ENCODE results near the gene SLC37A3. TPM values are rescaled to one million over a fixed set of nuclear protein-coding genes. Genes with fewer than 3 reads are reported as not detected.
"Not testable (repeated sequence)": the region's sequence is repeated elsewhere in the genome, so short reads cannot be mapped to it uniquely, and the experiment has no call there.

Gene SLC37A3
- total and polyA plus RNA-seq, 2 experiments from 2014 or later = 44.9 to 64.5 TPM

- Histone ChIP-seq H3K9me3 (ENCODE audit: low read depth) (no peaks in the 10 kb centered on the region), H2AFZ (no peak overlapping the region), H3K4me1 (ENCODE audit: insufficient read depth) (no peaks in the 10 kb centered on the region), H3K27ac (no peak overlapping the region), H4K20me1 (ENCODE audit: insufficient read depth, poor library complexity, severe bottlenecking) (no peaks in the 10 kb centered on the region), H3K36me3 (replicated peaks; ENCODE audit: insufficient read depth, low read depth) (no peaks in the 10 kb centered on the region), H3K4me3 (no peak overlapping the region), H3K4me2 (no peak overlapping the region), H3K9me2 (replicated peaks; ENCODE audit: insufficient read depth) (no peaks in the 10 kb centered on the region), H3K79me2 (no peaks in the 10 kb centered on the region), H3K27me3 (no peaks in the 10 kb centered on the region)
- no peak for DNase-seq (ENCODE audit: low spot score)
- 92% methylated on average over 12 of the region's 12 CpGs for WGBS (ENCODE audit: low lambda C conversion rate, missing lambda C conversion rate)
- TF ChIP-seq EZH2phosphoT487 (IDR thresholded peaks at IDR 0.05; ENCODE audit: low read depth, severe bottlenecking, unreplicated experiment) (no peak), EZH2 (IDR thresholded peaks at IDR 0.05; ENCODE audit: borderline replicate concordance) (no peak), CTCF (IDR thresholded peaks at IDR 0.05; ENCODE audit: poor library complexity) (no peak)
These were observed 27.4 kb upstream of the SLC37A3 start for GRCh38 chr7:140425718-140426117.

GRCh38 chr7:140423501-140423900, 25.2 kb upstream of the SLC37A3 start:
- Histone ChIP-seq H3K4me3 (no peak overlapping the region), H3K79me2 (no peaks in the 10 kb centered on the region), H2AFZ (no peak overlapping the region), H4K20me1 (ENCODE audit: insufficient read depth, poor library complexity, severe bottlenecking) (no peaks in the 10 kb centered on the region), H3K9me2 (replicated peaks; ENCODE audit: insufficient read depth) (no peaks in the 10 kb centered on the region), H3K27ac (no peak overlapping the region), H3K36me3 (replicated peaks; ENCODE audit: insufficient read depth, low read depth) (no peaks in the 10 kb centered on the region), H3K9me3 (ENCODE audit: low read depth) (no peaks in the 10 kb centered on the region), H3K4me2 (no peak overlapping the region), H3K27me3 (no peaks in the 10 kb centered on the region), H3K4me1 (ENCODE audit: insufficient read depth) (no peaks in the 10 kb centered on the region)
- WGBS (ENCODE audit: low lambda C conversion rate, missing lambda C conversion rate) = 96% methylated on average over 3 of the region's 3 CpGs
- TF ChIP-seq EZH2 (IDR thresholded peaks at IDR 0.05; ENCODE audit: borderline replicate concordance) (no peak), EZH2phosphoT487 (IDR thresholded peaks at IDR 0.05; ENCODE audit: low read depth, severe bottlenecking, unreplicated experiment) (no peak), CTCF (IDR thresholded peaks at IDR 0.05; ENCODE audit: poor library complexity) (no peak)
- DNase-seq (ENCODE audit: low spot score) = no peak

GRCh38 chr7:140421521-140421920, 23.2 kb upstream of the SLC37A3 start:
- Histone ChIP-seq H3K4me3 (no peak overlapping the region), H3K9me2 (replicated peaks; ENCODE audit: insufficient read depth) (no peaks in the 10 kb centered on the region), H3K36me3 (replicated peaks; ENCODE audit: insufficient read depth, low read depth) (no peaks in the 10 kb centered on the region), H3K79me2 (no peaks in the 10 kb centered on the region), H3K27me3 (no peaks in the 10 kb centered on the region), H3K27ac (no peak overlapping the region), H4K20me1 (ENCODE audit: insufficient read depth, poor library complexity, severe bottlenecking) (no peaks in the 10 kb centered on the region), H3K4me1 (ENCODE audit: insufficient read depth) (no peaks in the 10 kb centered on the region), H3K4me2 (no peak overlapping the region), H2AFZ (no peak overlapping the region), H3K9me3 (ENCODE audit: low read depth) (no peaks in the 10 kb centered on the region)
- no peak for DNase-seq (ENCODE audit: low spot score)
- TF ChIP-seq CTCF (IDR thresholded peaks at IDR 0.05; ENCODE audit: poor library complexity) (no peak), EZH2phosphoT487 (IDR thresholded peaks at IDR 0.05; ENCODE audit: low read depth, severe bottlenecking, unreplicated experiment) (no peak), EZH2 (IDR thresholded peaks at IDR 0.05; ENCODE audit: borderline replicate concordance) (no peak)
- WGBS (ENCODE audit: low lambda C conversion rate, missing lambda C conversion rate) = 94% methylated on average over 2 of the region's 2 CpGs

- no peak for DNase-seq (ENCODE audit: low spot score)
- Histone ChIP-seq H3K27ac (no peak overlapping the region), H3K4me2 (no peak overlapping the region), H3K27me3 (no peaks in the 10 kb centered on the region), H3K79me2 (no peaks in the 10 kb centered on the region), H3K4me3 (no peak overlapping the region), H4K20me1 (ENCODE audit: insufficient read depth, poor library complexity, severe bottlenecking) (no peaks in the 10 kb centered on the region), H3K4me1 (ENCODE audit: insufficient read depth) (peaks cover 7% of the 10 kb centered on the region), H3K36me3 (replicated peaks; ENCODE audit: insufficient read depth, low read depth) (no peaks in the 10 kb centered on the region), H2AFZ (no peak overlapping the region), H3K9me2 (replicated peaks; ENCODE audit: insufficient read depth) (no peaks in the 10 kb centered on the region), H3K9me3 (ENCODE audit: low read depth) (no peaks in the 10 kb centered on the region)
- 94% methylated on average over 4 of the region's 4 CpGs for WGBS (ENCODE audit: low lambda C conversion rate, missing lambda C conversion rate)
- TF ChIP-seq EZH2 (IDR thresholded peaks at IDR 0.05; ENCODE audit: borderline replicate concordance) (no peak), EZH2phosphoT487 (IDR thresholded peaks at IDR 0.05; ENCODE audit: low read depth, severe bottlenecking, unreplicated experiment) (no peak), CTCF (IDR thresholded peaks at IDR 0.05; ENCODE audit: poor library complexity) (no peak)
These were observed 20.3 kb upstream of the SLC37A3 start for GRCh38 chr7:140418653-140419052.

- not testable (repeated sequence) for H3K9me3 ChIP-seq (ENCODE audit: low read depth); H3K4me1 ChIP-seq (ENCODE audit: insufficient read depth); H2AFZ ChIP-seq; H3K4me3 ChIP-seq; H4K20me1 ChIP-seq (ENCODE audit: insufficient read depth, poor library complexity, severe bottlenecking); H3K27ac ChIP-seq; H3K36me3 ChIP-seq (replicated peaks; ENCODE audit: insufficient read depth, low read depth); DNase-seq (ENCODE audit: low spot score); H3K9me2 ChIP-seq (replicated peaks; ENCODE audit: insufficient read depth); H3K4me2 ChIP-seq; H3K27me3 ChIP-seq; H3K79me2 ChIP-seq
- WGBS (ENCODE audit: low lambda C conversion rate, missing lambda C conversion rate) = 90% methylated on average over 3 of the region's 5 CpGs
These were observed 19.8 kb upstream of the SLC37A3 start for GRCh38 chr7:140418156-140418472.
